ENCODE data around the gene KLK1.
"Not testable (repeated sequence)": the region's sequence is repeated elsewhere in the genome, so short reads cannot be mapped to it uniquely, and the experiment has no call there.

KLK1 gene

GRCh38 chr19:50790922-50791467 is 32.6 kb downstream of the KLK1 start:
- H3K4me1 ChIP-seq, result no peaks in the 10 kb centered on the region
- H3K27ac ChIP-seq, result no peak overlapping the region
- no peak overlapping the region for H3K4me2 ChIP-seq (ENCODE audit: low read length)
- no peak overlapping the region for H3K9ac ChIP-seq
- no peaks in the 10 kb centered on the region for H3K27me3 ChIP-seq (ENCODE audit: control insufficient read depth, insufficient read depth, low read length)
- no peak overlapping the region for H3K4me3 ChIP-seq (ENCODE audit: low read depth, low read length)
- no peak overlapping the region for H2AFZ ChIP-seq
- no peaks in the 10 kb centered on the region for H3K9me3 ChIP-seq (ENCODE audit: control insufficient read depth, low read length)
- TF ChIP-seq, protein P1, sequence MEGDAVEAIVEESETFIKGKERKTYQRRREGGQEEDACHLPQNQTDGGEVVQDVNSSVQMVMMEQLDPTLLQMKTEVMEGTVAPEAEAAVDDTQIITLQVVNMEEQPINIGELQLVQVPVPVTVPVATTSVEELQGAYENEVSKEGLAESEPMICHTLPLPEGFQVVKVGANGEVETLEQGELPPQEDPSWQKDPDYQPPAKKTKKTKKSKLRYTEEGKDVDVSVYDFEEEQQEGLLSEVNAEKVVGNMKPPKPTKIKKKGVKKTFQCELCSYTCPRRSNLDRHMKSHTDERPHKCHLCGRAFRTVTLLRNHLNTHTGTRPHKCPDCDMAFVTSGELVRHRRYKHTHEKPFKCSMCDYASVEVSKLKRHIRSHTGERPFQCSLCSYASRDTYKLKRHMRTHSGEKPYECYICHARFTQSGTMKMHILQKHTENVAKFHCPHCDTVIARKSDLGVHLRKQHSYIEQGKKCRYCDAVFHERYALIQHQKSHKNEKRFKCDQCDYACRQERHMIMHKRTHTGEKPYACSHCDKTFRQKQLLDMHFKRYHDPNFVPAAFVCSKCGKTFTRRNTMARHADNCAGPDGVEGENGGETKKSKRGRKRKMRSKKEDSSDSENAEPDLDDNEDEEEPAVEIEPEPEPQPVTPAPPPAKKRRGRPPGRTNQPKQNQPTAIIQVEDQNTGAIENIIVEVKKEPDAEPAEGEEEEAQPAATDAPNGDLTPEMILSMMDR (IDR thresholded peaks at IDR 0.05), result no peak
- H3K79me2 ChIP-seq, result no peaks in the 10 kb centered on the region
- H3K36me3 ChIP-seq (ENCODE audit: control insufficient read depth, insufficient read depth, low read length), result no peaks in the 10 kb centered on the region

GRCh38 chr19:50790396-50790795 is 33.2 kb downstream of the KLK1 start, which contains the start of gene ACP4:
ACP4 (plus strand) TSS chr19:50790415; CDS start chr19:50790415, 0 bp downstream.
- Histone ChIP-seq H3K4me2 (ENCODE audit: low read length) (no peak within 1 kb of the TSS), H3K27me3 (ENCODE audit: control insufficient read depth, insufficient read depth, low read length) (no peaks in the 10 kb centered on the region), H3K9me3 (ENCODE audit: control insufficient read depth, low read length) (no peaks in the 10 kb centered on the region), H3K9ac (no peak within 1 kb of the TSS), H2AFZ (no peak within 1 kb of the TSS), H3K4me3 (ENCODE audit: low read depth, low read length) (no peak within 1 kb of the TSS), H3K27ac (no peak within 1 kb of the TSS), H3K4me1 (no peaks in the 10 kb centered on the region), H3K36me3 (ENCODE audit: control insufficient read depth, insufficient read depth, low read length) (no peaks in the 10 kb centered on the region), H3K79me2 (no peaks in the 10 kb centered on the region)
- TF ChIP-seq, protein P1 (IDR thresholded peaks at IDR 0.05), result no peak

- H3K27me3 ChIP-seq (ENCODE audit: control insufficient read depth, insufficient read depth, low read length), result no peaks in the 10 kb centered on the region
- no peak overlapping the region for H3K4me2 ChIP-seq (ENCODE audit: low read length)
- H3K27ac ChIP-seq, result no peak overlapping the region
- TF ChIP-seq, protein P1 (IDR thresholded peaks at IDR 0.05), result no peak
- no peak overlapping the region for H2AFZ ChIP-seq
- no peak overlapping the region for H3K9ac ChIP-seq
- H3K4me3 ChIP-seq (ENCODE audit: low read depth, low read length), result no peak overlapping the region
- H3K4me1 ChIP-seq, result no peaks in the 10 kb centered on the region
- no peaks in the 10 kb centered on the region for H3K9me3 ChIP-seq (ENCODE audit: control insufficient read depth, low read length)
- no peaks in the 10 kb centered on the region for H3K79me2 ChIP-seq
- H3K36me3 ChIP-seq (ENCODE audit: control insufficient read depth, insufficient read depth, low read length), result no peaks in the 10 kb centered on the region
Observed at GRCh38 chr19:50785329-50785728, 38.3 kb downstream of the KLK1 start.

DNA sequence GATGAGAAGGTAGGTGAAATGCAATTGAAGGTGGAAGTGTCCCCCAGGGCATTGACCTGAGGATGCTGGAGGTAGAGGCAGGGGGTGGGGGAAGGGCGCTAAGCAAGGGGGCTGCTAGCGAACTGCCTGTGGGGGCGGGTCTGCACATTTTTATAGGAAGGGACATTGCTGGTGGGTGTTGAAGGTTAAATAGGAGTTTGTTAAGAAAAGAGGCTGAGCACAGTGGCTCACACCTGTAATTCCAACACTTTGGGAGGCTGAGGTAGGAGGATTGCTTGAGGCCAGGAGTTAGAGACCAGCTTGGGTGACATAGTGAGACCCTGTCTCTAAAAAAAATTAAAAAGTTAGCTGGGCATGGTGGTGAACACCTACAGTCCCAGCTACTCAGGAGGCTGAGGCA is 38.9 kb downstream of the KLK1 start:
- Histone ChIP-seq H3K27ac (no peak overlapping the region), H3K9me3 (ENCODE audit: control insufficient read depth, low read length) (no peaks in the 10 kb centered on the region), H3K79me2 (no peaks in the 10 kb centered on the region), H3K4me3 (ENCODE audit: low read depth, low read length) (no peak overlapping the region), H2AFZ (no peak overlapping the region), H3K4me1 (no peaks in the 10 kb centered on the region), H3K9ac (no peak overlapping the region), H3K36me3 (ENCODE audit: control insufficient read depth, insufficient read depth, low read length) (no peaks in the 10 kb centered on the region), H3K27me3 (ENCODE audit: control insufficient read depth, insufficient read depth, low read length) (no peaks in the 10 kb centered on the region), H3K4me2 (ENCODE audit: low read length) (no peak overlapping the region)
- TF ChIP-seq, protein P1 (IDR thresholded peaks at IDR 0.05), result no peak

DNA sequence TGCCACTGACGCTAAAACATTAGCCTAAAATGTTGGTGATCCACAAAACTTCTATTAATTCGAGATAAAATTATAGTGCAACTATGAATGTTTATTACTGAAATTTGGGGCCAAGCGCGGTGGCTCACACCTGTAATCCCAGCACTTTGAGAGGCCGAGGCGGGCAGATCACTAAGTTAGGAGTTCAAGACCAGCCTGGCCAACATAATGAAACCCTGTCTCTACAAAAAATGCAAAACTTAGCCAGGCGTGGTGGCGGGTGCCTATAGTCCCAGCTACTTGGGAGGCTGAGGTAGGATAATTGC is 39.8 kb downstream of the KLK1 start:
- not testable (repeated sequence) for H3K4me1 ChIP-seq; H3K27ac ChIP-seq; H3K4me2 ChIP-seq (ENCODE audit: low read length); H3K79me2 ChIP-seq; H3K9ac ChIP-seq; H2AFZ ChIP-seq; H3K4me3 ChIP-seq (ENCODE audit: low read depth, low read length); H3K9me3 ChIP-seq (ENCODE audit: control insufficient read depth, low read length); H3K36me3 ChIP-seq (ENCODE audit: control insufficient read depth, insufficient read depth, low read length); H3K27me3 ChIP-seq (ENCODE audit: control insufficient read depth, insufficient read depth, low read length)
